HG03342 (cell line): ENCODE results near the gene SEMA3G.

Experiments
- ATAC-seq: cut with Tn5 transposase; IDR thresholded peaks from one replicate; pipeline ENCODE4 v1.9.1; 2021; ENCODE audit warnings: mild to moderate bottlenecking, moderate library complexity; ENCODE audit not compliant: unreplicated experiment

The SEMA3G gene

GRCh38 chr3:52422669-52423068 is 22.2 kb downstream of the SEMA3G start:
- no peak for ATAC-seq

- no peak for ATAC-seq
Measured at GRCh38 chr3:52420388-52420787, 24.5 kb downstream of the SEMA3G start.

GRCh38 chr3:52415800-52416199 is 29.1 kb downstream of the SEMA3G start:
- ATAC-seq = no peak

- no peak for ATAC-seq
Measured at GRCh38 chr3:52408466-52408865, 36.4 kb downstream of the SEMA3G start.

GRCh38 chr3:52407779-52408178 is 37.1 kb downstream of the SEMA3G start:
- ATAC-seq = no peak

GRCh38 chr3:52406791-52407510 is 38.0 kb downstream of the SEMA3G start:
- no peak for ATAC-seq

- no peak for ATAC-seq
Measured at GRCh38 chr3:52406231-52406661, 38.7 kb downstream of the SEMA3G start.

- ATAC-seq = no peak
Measured at GRCh38 chr3:52405601-52406110, 39.2 kb downstream of the SEMA3G start.

GRCh38 chr3:52405066-52405465 is 39.8 kb downstream of the SEMA3G start:
- ATAC-seq = no peak

- no peak for ATAC-seq
Measured at GRCh38 chr3:52404391-52404790, 40.5 kb downstream of the SEMA3G start.

GRCh38 chr3:52403955-52404354 is 40.9 kb downstream of the SEMA3G start:
- ATAC-seq = no peak

- ATAC-seq = no peak
Measured at GRCh38 chr3:52403271-52403841, 41.5 kb downstream of the SEMA3G start.

- ATAC-seq = no peak
Measured at GRCh38 chr3:52402706-52403270, 42.1 kb downstream of the SEMA3G start.

- ATAC-seq = no peak
Measured at GRCh38 chr3:52402101-52402521, 42.8 kb downstream of the SEMA3G start.

- ATAC-seq = no peak
Measured at GRCh38 chr3:52401551-52401950, 43.4 kb downstream of the SEMA3G start.

- no peak for ATAC-seq
Measured at GRCh38 chr3:52401021-52401420, 43.9 kb downstream of the SEMA3G start.

GRCh38 chr3:52400275-52400793 is 44.6 kb downstream of the SEMA3G start:
- ATAC-seq = no peak

- no peak for ATAC-seq
Measured at GRCh38 chr3:52399593-52399992, 45.3 kb downstream of the SEMA3G start.

- ATAC-seq = no peak
Measured at GRCh38 chr3:52399131-52399530, 45.8 kb downstream of the SEMA3G start.

GRCh38 chr3:52398670-52399081 is 46.2 kb downstream of the SEMA3G start:
- no peak for ATAC-seq

- no peak for ATAC-seq
Measured at GRCh38 chr3:52397676-52398399, 47.1 kb downstream of the SEMA3G start.
